A673 (cell line): ENCODE results near the gene WDR27.

Experiments used
- CTCF ChIP-seq: fragments of 300-800, 200-600 bp; sonication (generic); conservative IDR thresholded peaks from 2 replicates; pipeline ENCODE4 v1.5.1; 2017; ENCODE audit warnings: low read depth, mild to moderate bottlenecking, antibody characterized with exemption, low read length, moderate library complexity, mixed read lengths
- EZH2 ChIP-seq: fragments of 200-600 bp; sonication (generic); IDR thresholded peaks from 2 replicates; pipeline ENCODE4 v1.6.1; 2017; ENCODE audit warnings: borderline replicate concordance, low read depth, mild to moderate bottlenecking, mixed read lengths, antibody characterized with exemption, low read length; ENCODE audit not compliant: poor library complexity, severe bottlenecking

GRCh38 chr6:169499848-169500247, 202.0 kb downstream of the WDR27 start:
- no peak for TF ChIP-seq CTCF
- no peak for TF ChIP-seq EZH2
